B cell (primary cell): Measurements from ENCODE around the gene ATP10A. TPM values are rescaled to one million over a fixed set of nuclear protein-coding genes. Genes with fewer than 3 reads are reported as not detected.

Experiments used
- ATAC-seq: fragments of 200-7000 bp; cut with Tn5 transposase; one replicate; pipeline ENCODE4 v1.10.0; 2021; ENCODE audit warnings: low read depth, mild to moderate bottlenecking, moderate number of reproducible peaks, moderate library complexity
- CTCF ChIA-PET: fragments of 350-600 bp; sonication (Branson Sonifier 250); formaldehyde crosslinking; loops from one replicate; lab custom pipeline; 2021; ENCODE audit warnings: antibody characterized with exemption, inconsistent platforms; lab: Charles Lee
- POLR2A ChIA-PET: fragments of 350-600 bp; sonication (Branson Sonifier 250); formaldehyde crosslinking; loops from one replicate; lab custom pipeline; 2021; ENCODE audit warnings: antibody characterized with exemption; lab: Charles Lee
- DNase-seq: peaks from one replicate; pipeline ENCODE4 v3.0.0; 2013
- H2AFZ ChIP-seq: 2 replicates; pipeline ENCODE4 v1.6.1; 2012; ENCODE audit warnings: mild to moderate bottlenecking, low read depth, low read length; ENCODE audit not compliant: insufficient read depth, poor library complexity, severe bottlenecking
- H3K27ac ChIP-seq, 2 donors: 1 replicate in 1 of 2; 2 replicates in 1 of 2; pipeline ENCODE4 v1.5.1; 2012 to 2013; ENCODE audit warnings: low read length in 2 of 2, mild to moderate bottlenecking in 2 of 2, moderate library complexity in 1 of 2
- H3K27me3 ChIP-seq, 4 experiments: fragments of 200-600 bp in 1 of 4; sonication (generic) in 1 of 4; replicated peaks in 1 of 4; 1 replicate in 2 of 4; 2 replicates in 2 of 4; pipeline versions ENCODE4 v1.6.1 to v1.7.0; 2013 to 2016; ENCODE audit warnings: low read length in 3 of 4, mild to moderate bottlenecking in 2 of 4, mixed read lengths in 1 of 4, moderate library complexity in 1 of 4; ENCODE audit not compliant: insufficient read depth in 4 of 4, control insufficient read depth in 3 of 4; ENCODE audit errors: control extremely low read depth in 1 of 4
- H3K36me3 ChIP-seq, 2 experiments: replicated peaks in 1 of 2; 1 replicate in 1 of 2; 2 replicates in 1 of 2; pipeline versions ENCODE4 v1.6.1 to v1.7.1; 2013; ENCODE audit warnings: low read length in 1 of 2; ENCODE audit not compliant: insufficient read depth in 2 of 2, control insufficient read depth in 1 of 2; ENCODE audit errors: control extremely low read depth in 1 of 2, extremely low read depth in 1 of 2
- H3K4me1 ChIP-seq, 2 donors: fragments of 200-600 bp in 1 of 2; sonication (generic) in 1 of 2; 1 replicate in 1 of 2; 2 replicates in 1 of 2; pipeline versions ENCODE4 v1.5.1 to v1.6.1; 2013 to 2017; ENCODE audit warnings: low read length in 2 of 2; ENCODE audit not compliant: control insufficient read depth in 2 of 2, insufficient read depth in 2 of 2
- H3K4me2 ChIP-seq: replicated peaks from 2 replicates; pipeline ENCODE3; 2012; ENCODE audit warnings: mild to moderate bottlenecking, low read depth, low read length; ENCODE audit not compliant: poor library complexity, severe bottlenecking
- H3K4me3 ChIP-seq, 5 experiments: fragments of 200-600 bp in 1 of 5; sonication (generic) in 1 of 5; 1 replicate in 3 of 5; 2 replicates in 2 of 5; pipeline versions ENCODE4 v1.5.1 to v1.7.0; 2011 to 2016; ENCODE audit warnings: low read length in 4 of 5, mild to moderate bottlenecking in 4 of 5, low read depth in 2 of 5, control low read depth in 1 of 5, moderate library complexity in 1 of 5; ENCODE audit not compliant: insufficient read depth in 1 of 5; ENCODE audit errors: control extremely low read depth in 1 of 5, extremely low read depth in 1 of 5
- H3K79me2 ChIP-seq: fragments of 200-600 bp; sonication (generic); one replicate; pipeline ENCODE4 v1.6.0; 2016; ENCODE audit warnings: low read length; ENCODE audit not compliant: control insufficient read depth, insufficient read depth
- H3K9ac ChIP-seq: fragments of 200-600 bp; sonication (generic); 2 replicates; pipeline ENCODE4 v1.6.1; 2017; ENCODE audit warnings: mild to moderate bottlenecking, low read length, moderate library complexity
- H3K9me3 ChIP-seq, 3 donors: one replicate each; pipeline versions ENCODE4 v1.6.1 to v1.7.1; 2013; ENCODE audit warnings: low read length in 2 of 3; ENCODE audit not compliant: control insufficient read depth in 2 of 3, insufficient read depth in 1 of 3; ENCODE audit errors: control extremely low read depth in 1 of 3
- H4K20me1 ChIP-seq: 2 replicates; pipeline ENCODE4 v1.6.0; 2012; ENCODE audit warnings: mild to moderate bottlenecking, low read length; ENCODE audit not compliant: insufficient read depth, control insufficient read depth, poor library complexity, severe bottlenecking
- H3K27ac Mint-ChIP-seq: one replicate; pipeline ENCODE4 v1.8.0; 2021; ENCODE audit warnings: mixed read lengths
- H3K27me3 Mint-ChIP-seq: one replicate; pipeline ENCODE4 v1.8.0; 2021; ENCODE audit warnings: mixed read lengths
- H3K4me1 Mint-ChIP-seq: one replicate; pipeline ENCODE4 v1.8.0; 2021; ENCODE audit warnings: mixed read lengths
- H3K4me3 Mint-ChIP-seq: one replicate; pipeline ENCODE4 v1.8.0; 2021; ENCODE audit warnings: mixed read lengths
- H3K9me3 Mint-ChIP-seq: one replicate; pipeline ENCODE4 v1.8.0; 2022; ENCODE audit warnings: mixed read lengths; ENCODE audit not compliant: insufficient read depth
- CTCF ChIP-seq: fragments of 200-600 bp; IDR thresholded peaks from one replicate; pipeline ENCODE4 v1.8.0; 2022; ENCODE audit warnings: antibody characterized with exemption, mild to moderate bottlenecking
- EZH2 ChIP-seq: IDR thresholded peaks from 2 replicates; pipeline ENCODE4 v1.6.1; 2012; ENCODE audit warnings: borderline replicate concordance, low read depth, mild to moderate bottlenecking, moderate library complexity, low read length; ENCODE audit not compliant: insufficient read depth, poor library complexity, severe bottlenecking
- WGBS: methylation state at CpG from one replicate; pipeline ENCODE4 v1.1.5; 2013; ENCODE audit warnings: missing lambda C conversion rate; ENCODE audit not compliant: insufficient coverage; 5-methylcytosine and 5-hydroxymethylcytosine counted together
- intact Hi-C: fragments of 100-400 bp; cut with micrococcal nuclease; formaldehyde crosslinking; loops from one replicate; pipeline ENCODE4 v1.10.0; 2022
- polyA plus RNA-seq: library from polyadenylated mRNA; depleted of rRNA; stranded (reverse); fragments of >200 nt; gene quantifications from 2 replicates; pipeline ENCODE4 v1.2.3, GENCODE V29; 2012
- total RNA-seq, 2 donors: library from RNA; stranded (reverse); fragments of 120-200 nt in 1 of 2; gene quantifications; 1 replicate in 1 of 2; 2 replicates in 1 of 2; pipeline versions ENCODE4 v1.2.3 to v1.2.4, GENCODE V29; 2013 to 2022

The ATP10A gene
- total and polyA plus RNA-seq, 2 donors (not counting 1 experiment from before 2014, with no cell fraction given), result 0.21 to 0.22 TPM

- TF ChIP-seq EZH2 (no peak), CTCF (no peak)
- Histone ChIP-seq H3K9me3 (peaks cover 0 to 11% (median 0%) of the 10 kb centered on the region in 3 donors), H3K4me3 (no peak overlapping the region), H3K36me3 (no peaks in the 10 kb centered on the region), H3K27me3 (no peaks in the 10 kb centered on the region), H2AFZ (no peak overlapping the region), H3K79me2 (no peaks in the 10 kb centered on the region), H3K4me2 (no peak overlapping the region), H3K27ac (no peak overlapping the region), H3K9ac (no peak overlapping the region), H4K20me1 (no peaks in the 10 kb centered on the region), H3K4me1 (no peaks in the 10 kb centered on the region)
- POLR2A ChIA-PET, result interaction anchor here (0.5 kb wide), 1 partner anchor 44 kb away, joined by 9 read pairs; no protein-coding TSS in a partner anchor
- Mint-ChIP-seq H3K4me1 (no peaks in the 10 kb centered on the region), H3K27me3 (peaks cover 3% of the 10 kb centered on the region), H3K27ac (no peak overlapping the region), H3K4me3 (no peak overlapping the region), H3K9me3 (peaks cover 2% of the 10 kb centered on the region)
- ATAC-seq, result no peak
- no peak for DNase-seq
- CTCF ChIA-PET, result no interaction called here
- WGBS, result 97% methylated on average over 7 of the region's 13 CpGs
- intact Hi-C loops, result no loop called here
Measured at GRCh38 chr15:25684521-25685431, 178.4 kb downstream of the ATP10A start.

DNA sequence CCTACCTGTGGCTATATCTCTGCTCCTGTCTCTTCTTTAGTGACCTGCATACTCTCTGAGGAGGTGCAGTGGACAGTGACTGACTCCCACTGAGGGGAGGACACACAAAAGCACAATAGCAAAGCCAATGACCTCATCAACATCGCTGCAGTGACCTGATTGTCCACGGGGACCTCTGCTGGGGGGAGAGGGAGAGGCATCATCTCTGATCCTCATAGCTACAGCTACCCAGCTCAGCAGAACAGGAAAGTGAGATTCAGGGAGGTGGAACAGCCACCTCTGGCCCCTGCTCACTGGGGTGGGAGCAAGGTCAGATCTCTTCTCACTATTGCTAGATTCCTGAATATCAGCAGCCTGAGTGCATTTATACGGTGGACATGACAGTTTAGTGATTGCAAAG is 179.2 kb downstream of the ATP10A start:
- POLR2A ChIA-PET, result interaction anchor here (0.5 kb wide), 1 partner anchor 43 kb away, joined by 9 read pairs; no protein-coding TSS in a partner anchor
- 83% methylated on average over 1 of the region's 3 CpGs for WGBS
- H3K27ac ChIP-seq, result no peak overlapping the region
- no peaks in the 10 kb centered on the region for H3K27me3 ChIP-seq
- CTCF ChIA-PET, result no interaction called here
- intact Hi-C loops, result no loop called here
- H3K27me3 Mint-ChIP-seq, result peaks cover 3% of the 10 kb centered on the region
- DNase-seq (no peak), ATAC-seq (no peak)
- H3K79me2 ChIP-seq, result no peaks in the 10 kb centered on the region
- TF ChIP-seq EZH2 (no peak), CTCF (no peak)
- no peak overlapping the region for H2AFZ ChIP-seq
- no peaks in the 10 kb centered on the region for H3K4me1 ChIP-seq
- no peaks in the 10 kb centered on the region for H3K36me3 ChIP-seq
- no peak overlapping the region for H3K9ac ChIP-seq
- H3K4me3 Mint-ChIP-seq, result no peak overlapping the region
- H4K20me1 ChIP-seq, result no peaks in the 10 kb centered on the region
- peaks cover 2% of the 10 kb centered on the region for H3K9me3 Mint-ChIP-seq
- no peak overlapping the region for H3K27ac Mint-ChIP-seq
- no peak overlapping the region for H3K4me2 ChIP-seq
- H3K9me3 ChIP-seq, result peaks cover 0 to 11% (median 0%) of the 10 kb centered on the region in 3 donors
- no peak overlapping the region for H3K4me3 ChIP-seq
- H3K4me1 Mint-ChIP-seq, result no peaks in the 10 kb centered on the region
